GM19238 (cell line): ENCODE measurements around the gene PHOX2A.

Source experiments
- DNase-seq: peaks from one replicate; pipeline ENCODE4 v3.0.0; 2011; ENCODE audit warnings: low spot score; ENCODE audit not compliant: insufficient read length

PHOX2A gene

DNA sequence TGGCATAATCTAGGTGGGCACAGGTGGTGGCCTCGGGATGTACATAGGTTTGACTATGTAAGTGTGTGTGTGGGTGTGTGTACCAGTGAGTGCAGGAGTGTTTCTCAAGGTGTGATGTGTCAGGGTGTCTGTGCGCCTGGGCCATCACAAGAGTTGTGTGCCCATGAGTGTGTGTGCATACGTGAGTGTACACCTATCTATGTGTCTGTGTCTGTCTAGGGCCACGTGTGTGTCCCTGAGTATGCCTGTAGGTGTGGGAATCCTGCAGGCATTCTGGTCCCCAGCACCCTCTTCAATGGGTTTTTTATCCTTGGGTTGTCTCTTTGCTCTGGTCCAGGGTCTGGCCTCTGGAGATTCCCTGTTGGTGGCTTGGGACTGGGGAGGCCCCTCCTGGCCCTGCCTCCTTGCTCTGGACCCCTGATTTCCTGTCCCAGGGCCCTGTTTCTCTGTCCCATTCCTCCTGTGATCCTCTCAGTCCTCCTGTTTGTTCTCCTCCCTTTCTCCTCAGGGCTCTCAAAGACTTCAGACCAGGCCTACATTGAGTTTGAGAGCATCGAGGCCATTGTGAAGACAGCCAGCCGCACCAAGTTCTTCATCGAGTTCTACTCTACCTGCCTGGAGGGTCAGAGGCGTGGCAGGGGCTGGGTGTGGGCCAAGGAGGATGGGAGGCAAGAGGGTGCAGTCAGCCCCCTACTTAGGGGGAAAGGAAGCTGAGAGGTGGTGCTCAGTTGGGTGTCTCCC is 10.0 kb downstream of the PHOX2A start:
- DNase-seq = no peak

DNA sequence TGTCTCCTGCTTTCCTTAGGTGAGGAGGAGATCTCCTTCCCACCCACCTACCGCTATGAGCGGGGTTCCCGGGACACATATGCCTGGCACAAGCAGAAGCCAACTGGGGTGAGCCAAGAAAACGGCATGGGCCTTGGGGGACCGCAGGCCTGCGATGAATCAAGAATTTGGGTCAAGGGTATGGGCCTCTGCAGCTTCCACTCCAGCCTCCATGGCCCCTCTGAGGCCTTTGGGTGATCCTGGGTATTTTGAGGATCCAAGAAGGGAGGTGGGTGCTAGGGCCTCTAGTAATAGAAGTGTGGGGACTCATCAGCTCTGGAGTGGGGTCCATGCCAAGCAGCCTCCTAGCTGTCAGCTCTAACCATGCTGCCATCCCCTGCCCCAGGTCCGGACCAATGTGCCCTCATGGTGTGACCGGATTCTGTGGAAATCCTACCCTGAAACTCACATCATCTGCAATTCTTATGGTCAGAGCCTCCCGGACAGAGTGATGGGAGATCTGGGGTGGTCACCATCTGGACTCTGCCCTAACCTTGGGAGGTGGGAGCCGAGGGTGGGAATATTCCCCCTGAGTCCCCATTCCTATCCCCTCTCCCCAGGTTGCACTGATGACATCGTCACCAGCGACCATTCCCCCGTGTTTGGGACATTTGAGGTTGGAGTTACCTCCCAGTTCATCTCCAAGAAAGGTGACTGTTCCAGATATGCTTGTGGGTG is 10.8 kb downstream of the PHOX2A start:
- DNase-seq = no peak

- no peak for DNase-seq
These were observed 11.5 kb downstream of the PHOX2A start for GRCh38 chr11:72232260-72233055.

- DNase-seq = no peak
These were observed 12.3 kb downstream of the PHOX2A start for GRCh38 chr11:72231396-72232259.

DNA sequence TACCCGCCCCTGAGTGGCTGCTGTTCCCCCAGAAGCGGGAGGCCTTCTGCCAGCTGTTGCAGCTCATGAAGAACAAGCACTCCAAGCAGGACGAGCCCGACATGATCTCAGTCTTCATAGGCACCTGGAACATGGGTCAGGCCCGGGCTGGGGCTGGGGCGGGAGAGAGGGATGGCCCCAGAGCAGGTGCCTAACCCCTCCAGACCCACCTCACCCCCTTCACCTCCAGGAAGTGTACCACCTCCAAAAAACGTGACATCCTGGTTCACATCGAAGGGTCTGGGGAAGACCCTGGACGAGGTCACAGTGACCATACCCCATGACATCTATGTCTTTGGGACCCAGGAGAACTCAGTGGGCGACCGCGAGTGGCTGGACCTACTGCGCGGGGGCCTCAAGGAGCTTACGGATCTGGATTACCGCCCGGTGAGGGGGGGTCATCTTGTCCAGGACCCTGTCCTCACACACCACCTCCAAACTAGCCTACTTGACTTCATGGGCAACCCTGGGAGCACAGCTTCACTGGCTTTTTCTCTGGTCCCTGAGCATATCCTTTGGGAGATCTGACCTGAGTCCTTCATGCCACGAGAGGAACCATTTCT is 13.1 kb downstream of the PHOX2A start:
- DNase-seq = no peak

GRCh38 chr11:72229925-72230763 is 13.8 kb downstream of the PHOX2A start:
- no peak for DNase-seq

GRCh38 chr11:72229336-72229924 is 14.5 kb downstream of the PHOX2A start:
- no peak for DNase-seq

- no peak for DNase-seq
These were observed 15.1 kb downstream of the PHOX2A start for GRCh38 chr11:72228844-72229231.

- no peak for DNase-seq
These were observed 15.6 kb downstream of the PHOX2A start for GRCh38 chr11:72228229-72228843.

DNA sequence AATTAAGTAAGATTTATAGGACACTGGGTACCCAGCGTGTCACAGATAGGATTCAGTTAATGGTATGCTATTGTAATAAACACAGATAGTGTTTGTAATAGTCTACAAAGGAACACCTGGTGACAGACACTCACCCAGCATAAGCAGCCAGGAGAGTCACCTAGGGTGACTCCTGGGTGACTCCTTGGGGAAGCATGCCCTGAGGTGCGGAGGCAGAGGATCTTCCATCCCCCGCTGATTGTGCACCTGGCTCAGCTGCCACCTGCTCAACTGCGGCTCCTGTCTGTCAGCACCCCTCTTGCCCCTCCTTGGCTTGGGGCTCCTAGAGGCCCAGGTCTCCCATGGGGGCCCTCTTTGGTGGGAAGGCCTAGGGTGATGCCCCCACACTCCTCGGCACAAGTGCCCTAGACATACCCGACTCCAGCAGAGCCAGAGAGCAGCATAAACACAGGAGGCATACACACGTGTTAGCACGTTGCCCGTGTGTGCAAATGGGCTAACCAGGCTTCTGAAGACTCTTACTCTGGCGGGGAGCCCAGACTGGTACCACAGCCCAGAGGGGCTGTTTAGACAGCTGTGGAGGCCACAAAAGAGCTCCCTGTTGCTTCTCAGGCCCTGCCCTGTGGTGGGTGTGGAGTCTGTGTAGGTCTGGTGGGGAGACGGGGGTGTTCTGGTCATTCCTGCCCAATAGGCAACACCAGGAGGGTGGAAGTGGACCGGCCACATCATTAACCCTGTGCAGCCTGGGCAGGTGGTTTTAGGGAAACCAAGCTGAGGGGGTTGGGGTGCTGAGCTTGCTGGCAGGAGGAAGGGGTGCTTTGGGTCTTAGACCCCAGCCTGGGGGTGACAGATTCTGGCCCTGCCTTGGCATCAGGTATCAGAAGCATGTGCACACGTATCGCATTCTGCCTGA is 16.4 kb downstream of the PHOX2A start:
- no peak for DNase-seq

- no peak for DNase-seq
These were observed 17.3 kb downstream of the PHOX2A start for GRCh38 chr11:72226701-72227100.

GRCh38 chr11:72225411-72225951 is 18.5 kb downstream of the PHOX2A start:
- DNase-seq = no peak

DNA sequence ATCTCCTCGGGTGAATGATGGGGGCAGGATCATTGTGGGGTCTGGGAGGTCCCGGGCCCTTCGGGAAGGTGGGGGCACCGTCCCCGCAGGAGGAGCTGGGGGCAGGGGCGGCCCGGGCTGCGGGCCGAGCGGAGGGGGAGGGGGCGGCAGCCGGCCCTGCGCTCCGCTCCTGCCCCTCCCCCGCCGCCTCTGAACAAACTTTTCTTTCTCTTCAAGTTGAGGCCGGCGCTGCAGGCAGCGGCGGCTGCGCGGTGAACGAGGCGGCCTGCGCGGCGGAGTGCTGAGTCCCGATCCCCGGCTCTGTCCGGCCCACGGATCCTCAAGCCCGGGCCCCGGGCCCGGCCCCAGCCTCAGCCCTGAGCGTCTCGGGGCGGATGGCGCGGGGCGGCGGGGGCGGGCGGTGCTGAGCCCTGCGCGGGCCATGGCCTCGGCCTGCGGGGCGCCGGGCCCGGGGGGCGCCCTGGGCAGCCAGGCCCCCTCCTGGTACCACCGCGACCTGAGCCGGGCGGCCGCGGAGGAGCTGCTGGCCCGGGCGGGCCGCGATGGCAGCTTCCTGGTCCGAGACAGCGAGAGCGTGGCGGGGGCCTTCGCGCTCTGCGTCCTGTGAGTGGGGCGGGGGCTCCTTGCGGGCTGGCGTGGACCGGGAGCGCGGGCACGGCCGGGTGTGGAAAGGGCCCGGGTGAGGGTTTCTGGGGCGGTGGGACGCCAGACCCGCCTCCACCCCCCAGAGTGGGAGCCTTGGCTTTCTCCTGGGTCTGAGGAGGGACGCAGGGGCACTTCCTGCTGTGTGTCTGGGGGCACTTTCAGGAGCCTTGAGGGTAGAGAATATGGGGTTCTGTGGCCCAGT is 19.2 kb downstream of the PHOX2A start, which contains the start of gene INPPL1:
Gene INPPL1 (plus strand): TSS at position 204 of the 847 bp plus-strand sequence. CDS start 218 bp downstream, at position 422.
- DNase-seq = no peak

DNA sequence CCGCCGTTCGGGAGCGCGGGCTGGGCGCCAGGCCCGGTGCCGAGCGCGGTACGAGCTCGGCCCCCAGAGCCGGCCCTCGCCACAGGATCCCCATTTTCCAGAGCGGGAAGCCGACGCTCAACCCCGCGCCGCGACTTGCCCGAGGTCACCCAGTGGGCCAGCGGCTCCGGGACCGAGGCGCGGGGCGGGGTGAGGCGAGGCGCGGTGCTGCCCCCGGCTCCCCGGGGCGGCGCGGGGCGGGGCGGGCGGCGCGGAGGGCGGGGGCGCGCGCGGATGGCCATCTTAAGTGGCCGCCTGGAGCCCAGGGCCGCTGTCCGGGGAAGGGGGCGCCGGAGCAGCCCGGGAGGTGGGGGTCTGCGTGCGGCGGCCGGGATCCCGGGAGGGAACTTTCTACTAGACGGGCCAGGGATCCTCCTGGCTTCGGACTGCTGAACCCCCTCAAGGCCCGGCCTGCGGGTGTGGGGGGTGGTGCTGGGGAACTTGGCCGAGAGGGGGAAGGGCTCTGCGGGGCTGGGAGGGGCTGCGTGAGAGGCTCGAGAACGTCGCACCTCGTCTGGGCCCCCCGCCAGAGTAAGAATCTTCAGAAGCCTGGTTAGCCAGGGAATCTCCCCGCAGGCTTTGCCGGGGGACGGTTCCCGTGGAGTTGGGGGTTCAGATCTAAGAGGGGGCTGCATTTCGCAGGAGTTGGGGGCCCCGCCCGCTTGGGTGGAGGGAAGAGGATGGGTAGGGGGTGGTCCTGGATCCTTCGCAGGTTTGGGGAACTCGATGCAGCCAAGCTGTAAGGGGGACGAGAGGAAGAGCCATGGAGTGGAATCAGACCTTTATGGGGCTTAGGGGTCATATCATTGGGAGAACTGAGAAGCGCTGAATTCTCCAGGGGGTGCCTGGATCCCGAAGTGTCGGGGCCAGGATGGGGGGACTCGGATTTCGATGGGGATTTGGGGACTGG is 20.1 kb downstream of the PHOX2A start:
- no peak for DNase-seq

DNA sequence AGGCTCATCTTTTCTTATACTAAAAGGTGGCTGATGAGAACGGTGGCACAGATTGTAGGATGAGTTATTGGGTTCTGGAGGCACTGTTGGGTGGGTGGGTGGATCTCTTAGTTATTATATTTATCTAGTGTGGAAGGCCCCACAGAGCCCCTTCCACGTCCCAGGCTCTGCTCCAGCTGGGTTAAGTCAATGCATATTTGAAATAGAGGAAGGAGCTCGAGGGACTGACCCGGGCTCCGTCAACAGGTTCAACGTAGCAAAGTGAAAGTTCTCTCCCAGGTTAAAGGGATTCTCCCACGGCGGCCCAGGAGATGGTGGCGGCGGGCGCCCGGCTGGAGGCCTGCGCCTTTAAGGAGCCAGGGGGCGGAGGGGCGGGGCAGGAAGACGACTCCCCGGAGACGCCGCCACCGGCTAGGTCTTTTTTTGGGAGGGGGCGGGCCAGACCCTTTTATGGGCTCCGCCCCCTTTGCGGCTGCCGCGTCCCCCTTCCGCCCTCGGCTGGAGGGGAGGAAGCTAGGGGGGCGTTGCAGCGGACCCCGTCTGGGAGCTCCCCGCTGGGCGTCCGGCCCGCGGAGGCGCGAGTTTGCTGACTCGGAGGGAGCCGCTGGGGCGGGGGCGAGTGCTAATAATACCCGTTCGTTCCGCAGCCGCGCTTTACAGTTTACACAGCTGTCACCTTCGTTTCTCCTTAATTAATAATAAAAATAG is 20.9 kb downstream of the PHOX2A start:
- peak; percentile 83 for DNase-seq
